Breast epithelium (tissue), 3 donors: ENCODE results near the gene PRKACA.
A peak's percentile ranks its signal among the peaks of the same experiment; 100 is the strongest.

Experiments
- POLR2A ChIP-seq: fragments of 450-650 bp; IDR thresholded peaks from one replicate; pipeline ENCODE4 v1.6.1; 2016; ENCODE audit warnings: antibody characterized with exemption, mild to moderate bottlenecking, moderate library complexity
- POLR2AphosphoS5 ChIP-seq, 3 donors: sonication (generic); formaldehyde crosslinking; IDR thresholded peaks; one replicate each; pipeline ENCODE4 v1.6.1; 2017; ENCODE audit warnings: antibody characterized with exemption in 3 of 3
- TF ChIP-seq, protein P1 (sequence below), 3 donors: fragments of 450-650 bp; IDR thresholded peaks; one replicate each; pipeline ENCODE4 v1.5.1; 2016 to 2017; ENCODE audit warnings: antibody characterized with exemption in 3 of 3, mild to moderate bottlenecking in 3 of 3, moderate library complexity in 3 of 3

DNA sequence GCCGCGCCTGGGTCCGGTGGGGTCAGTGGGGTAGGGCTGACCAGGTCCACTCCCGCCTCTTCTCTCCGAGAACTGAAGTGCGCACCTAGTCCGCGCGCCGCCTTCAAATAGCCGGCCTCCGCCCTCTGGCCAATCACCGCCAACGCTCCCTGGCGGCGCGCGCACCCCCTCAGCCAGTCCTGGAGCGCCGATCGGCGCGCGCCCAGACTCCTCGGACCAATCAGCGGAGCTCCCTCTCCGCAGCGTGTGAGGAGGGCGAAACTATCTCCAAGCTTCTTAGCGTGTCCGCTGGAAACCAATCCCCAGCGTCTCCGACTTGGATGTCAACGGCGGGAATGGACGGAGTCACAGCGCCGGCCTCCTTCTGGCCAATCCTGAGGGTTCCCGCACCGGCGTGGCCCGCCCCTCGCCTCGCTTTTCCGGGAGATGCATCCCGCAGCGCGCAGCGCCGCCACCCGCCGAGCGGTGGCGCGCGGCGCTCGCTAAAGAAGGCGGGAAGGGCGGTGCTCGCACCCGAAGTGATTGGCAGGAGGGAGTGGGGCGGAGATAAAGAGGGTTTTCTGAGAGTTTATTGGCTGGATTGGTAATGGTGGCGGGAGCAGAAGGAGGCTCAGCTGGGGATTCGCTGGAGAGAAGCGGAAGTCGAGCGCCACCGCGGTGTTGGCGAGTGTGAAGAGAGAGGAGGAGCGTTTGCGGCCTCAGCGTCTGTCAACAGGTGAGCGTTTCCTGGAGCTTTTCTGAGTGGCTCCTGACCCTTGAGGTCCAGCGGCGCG lies 19.1 kb upstream of the PRKACA start, which contains the start of gene ASF1B:
- peak; percentile 33 for TF ChIP-seq POLR2A
- TF ChIP-seq, protein P1, sequence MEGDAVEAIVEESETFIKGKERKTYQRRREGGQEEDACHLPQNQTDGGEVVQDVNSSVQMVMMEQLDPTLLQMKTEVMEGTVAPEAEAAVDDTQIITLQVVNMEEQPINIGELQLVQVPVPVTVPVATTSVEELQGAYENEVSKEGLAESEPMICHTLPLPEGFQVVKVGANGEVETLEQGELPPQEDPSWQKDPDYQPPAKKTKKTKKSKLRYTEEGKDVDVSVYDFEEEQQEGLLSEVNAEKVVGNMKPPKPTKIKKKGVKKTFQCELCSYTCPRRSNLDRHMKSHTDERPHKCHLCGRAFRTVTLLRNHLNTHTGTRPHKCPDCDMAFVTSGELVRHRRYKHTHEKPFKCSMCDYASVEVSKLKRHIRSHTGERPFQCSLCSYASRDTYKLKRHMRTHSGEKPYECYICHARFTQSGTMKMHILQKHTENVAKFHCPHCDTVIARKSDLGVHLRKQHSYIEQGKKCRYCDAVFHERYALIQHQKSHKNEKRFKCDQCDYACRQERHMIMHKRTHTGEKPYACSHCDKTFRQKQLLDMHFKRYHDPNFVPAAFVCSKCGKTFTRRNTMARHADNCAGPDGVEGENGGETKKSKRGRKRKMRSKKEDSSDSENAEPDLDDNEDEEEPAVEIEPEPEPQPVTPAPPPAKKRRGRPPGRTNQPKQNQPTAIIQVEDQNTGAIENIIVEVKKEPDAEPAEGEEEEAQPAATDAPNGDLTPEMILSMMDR (IDR thresholded peaks at IDR 0.05), result peak; percentile 79 to 96 (median 85)
- TF ChIP-seq POLR2AphosphoS5 (IDR thresholded peaks at IDR 0.05), result peak in 2 of 3 donors; percentile 80 to 91
